Nephron (organoid): ENCODE results near the gene UBE3D.

Source experiments
- H3K27ac Mint-ChIP-seq, 3 experiments: 2 replicates each; pipeline ENCODE4 v1.8.0; 2020; ENCODE audit warnings: mixed read lengths in 3 of 3, mild to moderate bottlenecking in 2 of 3, moderate library complexity in 1 of 3
- H3K27me3 Mint-ChIP-seq: 2 replicates; pipeline ENCODE4 v1.8.0; 2021; ENCODE audit warnings: low read depth, mild to moderate bottlenecking, moderate library complexity, mixed read lengths
- H3K36me3 Mint-ChIP-seq: 2 replicates; pipeline ENCODE4 v1.8.0; 2020; ENCODE audit warnings: low read depth, mixed read lengths
- H3K4me1 Mint-ChIP-seq: 2 replicates; pipeline ENCODE4 v1.8.0; 2020; ENCODE audit warnings: mixed read lengths
- H3K4me3 Mint-ChIP-seq, 3 experiments: 2 replicates each; pipeline ENCODE4 v1.8.0; 2020; ENCODE audit warnings: mild to moderate bottlenecking in 3 of 3, mixed read lengths in 3 of 3, moderate library complexity in 2 of 3
- H3K9me3 Mint-ChIP-seq: 2 replicates; pipeline ENCODE4 v1.8.0; 2020; ENCODE audit warnings: mixed read lengths
- CTCF ChIP-seq, 3 experiments: fragments of 200-600 bp; sonication (generic); IDR thresholded peaks; one replicate each; pipeline ENCODE4 v1.5.0; 2021; ENCODE audit warnings: antibody characterized with exemption in 3 of 3; ENCODE audit not compliant: unreplicated experiment in 3 of 3

The UBE3D gene

DNA sequence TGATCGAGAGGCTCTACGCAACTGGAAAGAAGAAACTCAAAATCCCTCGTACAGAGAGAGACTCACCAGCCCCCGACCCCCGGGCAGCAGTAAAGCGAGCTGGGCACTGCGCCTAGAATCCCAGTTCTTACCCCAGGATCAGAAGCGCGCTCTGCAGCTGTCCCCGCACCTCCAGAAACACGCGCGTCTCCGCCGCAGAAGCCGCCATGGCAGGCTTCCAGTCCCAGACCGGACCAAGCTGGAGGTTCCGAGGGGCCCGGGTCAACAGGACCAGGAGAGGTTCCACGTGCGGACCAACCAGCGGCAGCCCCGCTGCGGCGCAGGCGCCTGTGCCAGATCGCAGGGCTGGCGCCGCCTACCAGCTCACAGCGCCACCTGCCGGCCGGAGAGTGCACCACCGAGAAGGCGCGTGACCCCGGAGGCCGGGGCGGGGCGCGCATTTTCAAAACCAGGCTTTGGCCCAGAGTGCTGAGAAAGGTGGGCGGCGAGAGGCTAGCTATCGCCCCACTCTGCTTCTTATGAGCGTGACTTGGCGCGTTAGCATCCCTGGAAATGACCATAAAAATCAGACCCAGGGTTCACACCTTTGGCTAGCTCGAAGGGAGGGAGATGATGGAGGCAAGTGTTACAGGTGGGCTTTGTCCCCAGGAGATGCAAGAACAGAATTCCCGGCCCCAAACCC lies at the start of gene UBE3D:
TSS of gene UBE3D (minus strand) at position 331 of the 682 bp plus-strand sequence. CDS start at position 208, 123 bp downstream.
- H3K27me3 Mint-ChIP-seq: no peaks in the 10 kb centered on the region
- peaks cover 6% of the 10 kb centered on the region for H3K36me3 Mint-ChIP-seq
- H3K4me1 Mint-ChIP-seq: peaks cover 23% of the 10 kb centered on the region
- H3K9me3 Mint-ChIP-seq: no peaks in the 10 kb centered on the region
- TF ChIP-seq CTCF (IDR thresholded peaks at IDR 0.05; ENCODE audit: unreplicated experiment in 3 of 3): peak; percentile 99
- H3K27ac Mint-ChIP-seq: peak within 1 kb of the TSS; percentile 59 to 90 (median 87)
- peak within 1 kb of the TSS; percentile 94 to 96 (median 95) for H3K4me3 Mint-ChIP-seq

GRCh38 chr6:83114164-83114563 lies 48.5 kb upstream of the UBE3D start:
- no peak overlapping the region for H3K27ac Mint-ChIP-seq
- no peak for TF ChIP-seq CTCF (IDR thresholded peaks at IDR 0.05; ENCODE audit: unreplicated experiment in 3 of 3)
- H3K4me3 Mint-ChIP-seq: no peak overlapping the region
- H3K36me3 Mint-ChIP-seq: peaks cover 22% of the 10 kb centered on the region
- no peaks in the 10 kb centered on the region for H3K27me3 Mint-ChIP-seq
- H3K4me1 Mint-ChIP-seq: peaks cover 6% of the 10 kb centered on the region
- H3K9me3 Mint-ChIP-seq: no peaks in the 10 kb centered on the region

GRCh38 chr6:83113258-83113657 lies 47.6 kb upstream of the UBE3D start:
- H3K4me3 Mint-ChIP-seq: no peak overlapping the region
- H3K9me3 Mint-ChIP-seq: no peaks in the 10 kb centered on the region
- peaks cover 29% of the 10 kb centered on the region for H3K36me3 Mint-ChIP-seq
- no peak for TF ChIP-seq CTCF (IDR thresholded peaks at IDR 0.05; ENCODE audit: unreplicated experiment in 3 of 3)
- H3K4me1 Mint-ChIP-seq: peaks cover 6% of the 10 kb centered on the region
- H3K27ac Mint-ChIP-seq: no peak overlapping the region
- no peaks in the 10 kb centered on the region for H3K27me3 Mint-ChIP-seq

GRCh38 chr6:83108378-83108777 lies 42.7 kb upstream of the UBE3D start:
- Mint-ChIP-seq H3K36me3 (peaks cover 48% of the 10 kb centered on the region), H3K9me3 (peaks cover 9% of the 10 kb centered on the region), H3K4me3 (no peak overlapping the region), H3K4me1 (no peaks in the 10 kb centered on the region), H3K27me3 (no peaks in the 10 kb centered on the region), H3K27ac (no peak overlapping the region)
- TF ChIP-seq CTCF (IDR thresholded peaks at IDR 0.05; ENCODE audit: unreplicated experiment in 3 of 3): no peak

- H3K27me3 Mint-ChIP-seq: no peaks in the 10 kb centered on the region
- H3K9me3 Mint-ChIP-seq: peaks cover 2% of the 10 kb centered on the region
- H3K4me3 Mint-ChIP-seq: no peak overlapping the region
- TF ChIP-seq CTCF (IDR thresholded peaks at IDR 0.05; ENCODE audit: unreplicated experiment in 3 of 3): no peak
- peaks cover 32% of the 10 kb centered on the region for H3K36me3 Mint-ChIP-seq
- H3K27ac Mint-ChIP-seq: peak overlapping the region; percentile 52 to 83 (median 59)
- peaks cover 25% of the 10 kb centered on the region for H3K4me1 Mint-ChIP-seq
These were observed 32.9 kb upstream of the UBE3D start for GRCh38 chr6:83098589-83098988.

DNA sequence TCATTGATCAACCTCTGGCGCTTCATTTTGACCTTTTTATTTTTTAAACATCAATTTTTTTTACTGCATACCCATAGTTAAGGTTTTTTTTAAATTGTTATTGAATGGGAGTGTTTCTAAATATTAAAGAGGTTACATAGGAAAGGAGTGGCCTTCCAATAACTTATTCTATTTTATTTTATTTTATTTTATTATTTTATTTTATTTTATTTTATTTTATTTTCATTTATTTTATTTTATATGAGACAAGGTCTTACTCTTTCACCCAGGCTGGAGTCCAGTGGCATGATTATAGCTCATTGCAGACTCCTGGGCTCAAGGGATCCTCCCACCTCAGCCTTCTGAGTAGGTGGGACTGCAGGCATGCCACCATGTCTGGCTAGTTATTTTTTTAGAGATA lies 32.0 kb upstream of the UBE3D start:
- H3K27ac Mint-ChIP-seq: peak overlapping the region; percentile 59 to 84 (median 64)
- H3K36me3 Mint-ChIP-seq: peaks cover 28% of the 10 kb centered on the region
- H3K9me3 Mint-ChIP-seq: peaks cover 2% of the 10 kb centered on the region
- H3K4me1 Mint-ChIP-seq: peaks cover 25% of the 10 kb centered on the region
- no peaks in the 10 kb centered on the region for H3K27me3 Mint-ChIP-seq
- no peak overlapping the region for H3K4me3 Mint-ChIP-seq
- no peak for TF ChIP-seq CTCF (IDR thresholded peaks at IDR 0.05; ENCODE audit: unreplicated experiment in 3 of 3)
